ENCODE data around the gene PRKAG2. TPM values are rescaled to one million over a fixed set of nuclear protein-coding genes. Genes with fewer than 3 reads are reported as not detected.

Gene PRKAG2
- total and polyA plus RNA-seq, 2 of the 13 experiments (the other 11 are each of a cell fraction or from before 2014, with no cell fraction given) = 0.90 to 1.3 TPM

DNA sequence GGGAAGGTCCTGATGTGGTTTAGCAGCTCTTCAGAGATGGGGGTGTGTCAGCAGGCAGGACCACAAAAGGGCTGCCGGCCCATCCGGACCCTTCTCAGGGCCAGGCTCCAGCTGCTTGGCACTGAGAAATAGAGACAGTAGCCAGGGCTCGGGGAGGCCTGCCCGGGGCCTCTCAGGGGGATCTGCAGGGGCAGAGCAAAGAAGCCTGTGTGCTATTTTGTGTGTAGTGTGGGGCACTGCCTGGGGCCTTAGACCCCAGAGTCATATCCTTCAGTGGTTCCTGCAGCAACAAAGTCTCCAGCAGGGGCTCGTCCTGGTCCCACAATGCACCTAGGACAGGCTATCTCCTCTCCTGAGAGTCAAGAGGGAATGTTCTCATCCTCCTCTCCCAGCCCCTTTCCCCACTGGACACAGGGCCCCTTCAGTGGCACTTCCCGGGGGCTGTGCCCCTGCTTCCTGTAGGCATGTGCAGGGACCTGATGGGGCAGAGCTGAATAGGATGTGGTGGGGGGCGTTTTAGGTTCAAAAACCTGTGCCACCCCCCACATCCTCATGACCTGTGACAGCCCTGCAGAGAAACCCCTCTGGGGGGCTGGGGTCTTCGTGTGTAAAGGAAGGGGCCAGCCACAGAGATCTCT is 197.7 kb downstream of the PRKAG2 start (continued):
- TF ChIP-seq HNF1B (CRISPR knock-in tag; IDR thresholded peaks at IDR 0.05) (no peak), RORA (CRISPR knock-in tag; IDR thresholded peaks at IDR 0.05) (no peak)

DNA sequence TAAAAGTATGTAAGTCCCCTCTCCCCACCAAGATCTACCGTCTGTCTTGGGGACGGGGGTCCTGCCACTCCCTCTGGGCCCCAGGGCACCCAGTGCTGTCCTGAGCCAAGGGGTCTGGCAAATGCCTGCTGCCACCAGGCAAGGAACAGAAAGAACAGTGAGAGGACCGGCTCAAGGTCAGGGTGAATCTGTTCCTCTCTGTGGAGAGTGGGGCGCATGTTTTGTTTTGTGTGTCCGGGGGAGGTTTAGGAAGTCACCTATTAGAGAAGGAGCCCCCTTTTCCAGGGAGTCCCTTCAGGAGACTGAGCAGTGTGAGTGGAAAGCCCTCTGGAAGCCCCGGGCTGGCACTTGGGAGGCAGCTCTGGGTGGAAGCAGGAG is 198.7 kb downstream of the PRKAG2 start:
- Histone ChIP-seq H3K27ac (ENCODE audit: extremely low read length, insufficient read depth, low read length) (no peak overlapping the region), H3K4me2 (ENCODE audit: low read depth, low read length) (no peak overlapping the region), H2AFZ (ENCODE audit: low read length) (no peak overlapping the region), H3K4me3 (replicated peaks in 1 of 3; ENCODE audit: insufficient read depth in 1 of 3, low read depth in 2 of 3, low read length in 3 of 3) (no peak overlapping the region), H3K36me3 (replicated peaks in 1 of 2; ENCODE audit: control insufficient read depth in 1 of 2, insufficient read depth in 2 of 2, low read length in 2 of 2) (no peaks in the 10 kb centered on the region), H3K27me3 (ENCODE audit: control insufficient read depth in 1 of 2, insufficient read depth in 2 of 2, low read length in 2 of 2) (peaks cover 0 to 18% of the 10 kb centered on the region in 2 experiments; a peak in 1 of 5 replicates), H4K20me1 (ENCODE audit: insufficient read depth, low read length) (no peaks in the 10 kb centered on the region), H3K9me3 (ENCODE audit: low read length) (no peaks in the 10 kb centered on the region), H3K9ac (ENCODE audit: insufficient read depth, low read depth, low read length) (no peak overlapping the region), H3K79me2 (ENCODE audit: insufficient read depth, low read length) (no peaks in the 10 kb centered on the region), H3K4me1 (ENCODE audit: insufficient read depth, low read length) (no peaks in the 10 kb centered on the region)
- intact Hi-C loops (cut with micrococcal nuclease; ENCODE audit: unreplicated experiment) = no loop called here
- DNase-seq (ENCODE audit: low spot score) (no peak), ATAC-seq (no peak), FAIRE-seq (no peak)
- 52% methylated on average over 6 of the region's 6 CpGs for whole genome bisulfite sequencing (ENCODE audit: low lambda C conversion rate)
- in situ Hi-C loops (cut with HindIII; ENCODE audit: extremely low pct_ligation_motif_present, low pct_unique_long_range_greater_than_20kb) = no loop called here
- BruUV-seq (replicated peaks) = no TSS peak
- POLR2A ChIA-PET = no interaction called here
- CTCF ChIA-PET (ENCODE audit: low intra/inter-chr PET ratio, low total read pairs) = no interaction called here
- no peak for TF ChIP-seq IKZF1 (IDR thresholded peaks at IDR 0.05)
- TF ChIP-seq, protein P1, sequence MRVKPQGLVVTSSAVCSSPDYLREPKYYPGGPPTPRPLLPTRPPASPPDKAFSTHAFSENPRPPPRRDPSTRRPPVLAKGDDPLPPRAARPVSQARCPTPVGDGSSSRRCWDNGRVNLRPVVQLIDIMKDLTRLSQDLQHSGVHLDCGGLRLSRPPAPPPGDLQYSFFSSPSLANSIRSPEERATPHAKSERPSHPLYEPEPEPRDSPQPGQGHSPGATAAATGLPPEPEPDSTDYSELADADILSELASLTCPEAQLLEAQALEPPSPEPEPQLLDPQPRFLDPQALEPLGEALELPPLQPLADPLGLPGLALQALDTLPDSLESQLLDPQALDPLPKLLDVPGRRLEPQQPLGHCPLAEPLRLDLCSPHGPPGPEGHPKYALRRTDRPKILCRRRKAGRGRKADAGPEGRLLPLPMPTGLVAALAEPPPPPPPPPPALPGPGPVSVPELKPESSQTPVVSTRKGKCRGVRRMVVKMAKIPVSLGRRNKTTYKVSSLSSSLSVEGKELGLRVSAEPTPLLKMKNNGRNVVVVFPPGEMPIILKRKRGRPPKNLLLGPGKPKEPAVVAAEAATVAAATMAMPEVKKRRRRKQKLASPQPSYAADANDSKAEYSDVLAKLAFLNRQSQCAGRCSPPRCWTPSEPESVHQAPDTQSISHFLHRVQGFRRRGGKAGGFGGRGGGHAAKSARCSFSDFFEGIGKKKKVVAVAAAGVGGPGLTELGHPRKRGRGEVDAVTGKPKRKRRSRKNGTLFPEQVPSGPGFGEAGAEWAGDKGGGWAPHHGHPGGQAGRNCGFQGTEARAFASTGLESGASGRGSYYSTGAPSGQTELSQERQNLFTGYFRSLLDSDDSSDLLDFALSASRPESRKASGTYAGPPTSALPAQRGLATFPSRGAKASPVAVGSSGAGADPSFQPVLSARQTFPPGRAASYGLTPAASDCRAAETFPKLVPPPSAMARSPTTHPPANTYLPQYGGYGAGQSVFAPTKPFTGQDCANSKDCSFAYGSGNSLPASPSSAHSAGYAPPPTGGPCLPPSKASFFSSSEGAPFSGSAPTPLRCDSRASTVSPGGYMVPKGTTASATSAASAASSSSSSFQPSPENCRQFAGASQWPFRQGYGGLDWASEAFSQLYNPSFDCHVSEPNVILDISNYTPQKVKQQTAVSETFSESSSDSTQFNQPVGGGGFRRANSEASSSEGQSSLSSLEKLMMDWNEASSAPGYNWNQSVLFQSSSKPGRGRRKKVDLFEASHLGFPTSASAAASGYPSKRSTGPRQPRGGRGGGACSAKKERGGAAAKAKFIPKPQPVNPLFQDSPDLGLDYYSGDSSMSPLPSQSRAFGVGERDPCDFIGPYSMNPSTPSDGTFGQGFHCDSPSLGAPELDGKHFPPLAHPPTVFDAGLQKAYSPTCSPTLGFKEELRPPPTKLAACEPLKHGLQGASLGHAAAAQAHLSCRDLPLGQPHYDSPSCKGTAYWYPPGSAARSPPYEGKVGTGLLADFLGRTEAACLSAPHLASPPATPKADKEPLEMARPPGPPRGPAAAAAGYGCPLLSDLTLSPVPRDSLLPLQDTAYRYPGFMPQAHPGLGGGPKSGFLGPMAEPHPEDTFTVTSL (CRISPR knock-in tag; IDR thresholded peaks at IDR 0.05; ENCODE audit: borderline replicate concordance) = no peak
- TF ChIP-seq ZSCAN9 (CRISPR knock-in tag; IDR thresholded peaks at IDR 0.05; ENCODE audit: borderline replicate concordance) = no peak
- TF ChIP-seq SIX4 (CRISPR knock-in tag; IDR thresholded peaks at IDR 0.05) = no peak
- no peak for TF ChIP-seq E2F1 (CRISPR knock-in tag; IDR thresholded peaks at IDR 0.05)
- TF ChIP-seq TOPORS (CRISPR knock-in tag; IDR thresholded peaks at IDR 0.05) = no peak
- TF ChIP-seq JUN (CRISPR knock-in tag; IDR thresholded peaks at IDR 0.05) = no peak
- no peak for TF ChIP-seq GPN1 (CRISPR knock-in tag; IDR thresholded peaks at IDR 0.05; ENCODE audit: borderline replicate concordance)
- no peak for TF ChIP-seq ZNF251 (CRISPR knock-in tag; IDR thresholded peaks at IDR 0.05)
- TF ChIP-seq ZNF672 (CRISPR knock-in tag; IDR thresholded peaks at IDR 0.05) = no peak
- TF ChIP-seq, protein P2, sequence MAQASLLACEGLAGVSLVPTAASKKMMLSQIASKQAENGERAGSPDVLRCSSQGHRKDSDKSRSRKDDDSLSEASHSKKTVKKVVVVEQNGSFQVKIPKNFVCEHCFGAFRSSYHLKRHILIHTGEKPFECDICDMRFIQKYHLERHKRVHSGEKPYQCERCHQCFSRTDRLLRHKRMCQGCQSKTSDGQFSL (CRISPR knock-in tag; IDR thresholded peaks at IDR 0.05) = no peak
- TF ChIP-seq ZNF431 (CRISPR knock-in tag; IDR thresholded peaks at IDR 0.05; ENCODE audit: borderline replicate concordance, low read depth) = no peak
- no peak for TF ChIP-seq KLF6 (CRISPR knock-in tag; IDR thresholded peaks at IDR 0.05)
- TF ChIP-seq HOXA3 (CRISPR knock-in tag; IDR thresholded peaks at IDR 0.05) = no peak
- TF ChIP-seq ZBTB7B (CRISPR knock-in tag; IDR thresholded peaks at IDR 0.05) = no peak
